GM18870 (cell line): Measurements from ENCODE around the gene C1orf116.

ENCODE experiments used
- ATAC-seq: cut with Tn5 transposase; IDR thresholded peaks from one replicate; pipeline ENCODE4 v1.9.1; 2021; ENCODE audit warnings: moderate library complexity; ENCODE audit not compliant: unreplicated experiment

C1orf116 gene

GRCh38 chr1:207032528-207033017 is at the start of gene C1orf116:
Gene C1orf116, minus strand, starts transcription at chr1:207032756. Its CDS starts 5,158 bp downstream, at chr1:207027598.
- ATAC-seq = no peak

GRCh38 chr1:207081806-207082205 is 49.2 kb upstream of the C1orf116 start:
- no peak for ATAC-seq

- ATAC-seq = no peak
Observed at GRCh38 chr1:207081088-207081487, 48.5 kb upstream of the C1orf116 start.

GRCh38 chr1:207079706-207080241 is 47.2 kb upstream of the C1orf116 start:
- ATAC-seq = no peak

GRCh38 chr1:207078578-207079132 is 46.1 kb upstream of the C1orf116 start:
- no peak for ATAC-seq

- ATAC-seq = no peak
Observed at GRCh38 chr1:207077470-207078377, 45.2 kb upstream of the C1orf116 start.

- ATAC-seq = no peak
Observed at GRCh38 chr1:207077012-207077411, 44.5 kb upstream of the C1orf116 start.

GRCh38 chr1:207076181-207076955 is 43.8 kb upstream of the C1orf116 start:
- no peak for ATAC-seq

- ATAC-seq = no peak
Observed at GRCh38 chr1:207073906-207074820, 41.6 kb upstream of the C1orf116 start.

- no peak for ATAC-seq
Observed at GRCh38 chr1:207072233-207072632, 39.7 kb upstream of the C1orf116 start.

GRCh38 chr1:207071426-207071825 is 38.9 kb upstream of the C1orf116 start:
- ATAC-seq = no peak

- no peak for ATAC-seq
Observed at GRCh38 chr1:207070811-207071210, 38.3 kb upstream of the C1orf116 start.

- ATAC-seq = no peak
Observed at GRCh38 chr1:207069858-207070506, 37.4 kb upstream of the C1orf116 start.

GRCh38 chr1:207069061-207069460 is 36.5 kb upstream of the C1orf116 start:
- no peak for ATAC-seq

- no peak for ATAC-seq
Observed at GRCh38 chr1:207067665-207068064, 35.1 kb upstream of the C1orf116 start.

- ATAC-seq = no peak
Observed at GRCh38 chr1:207067185-207067584, 34.6 kb upstream of the C1orf116 start.

GRCh38 chr1:207064561-207064960 is 32.0 kb upstream of the C1orf116 start:
- ATAC-seq = no peak

GRCh38 chr1:207063014-207063413 is 30.5 kb upstream of the C1orf116 start:
- no peak for ATAC-seq

- no peak for ATAC-seq
Observed at GRCh38 chr1:207062058-207062457, 29.5 kb upstream of the C1orf116 start.

- ATAC-seq = no peak
Observed at GRCh38 chr1:207060596-207060995, 28.0 kb upstream of the C1orf116 start.
